Right lobe of liver (tissue), 6 donors: ENCODE data around the gene ANKRD44. TPM values are rescaled to one million over a fixed set of nuclear protein-coding genes. Genes with fewer than 3 reads are reported as not detected.

Experiments used
- ATAC-seq, 4 donors: fragments of 200-7000 bp; cut with Tn5 transposase; one replicate each; pipeline ENCODE4 v1.9.1; 2020; ENCODE audit warnings: mild to moderate bottlenecking in 4 of 4, moderate library complexity in 4 of 4
- DNase-seq, 3 donors: peaks; one replicate each; pipeline ENCODE4 v3.0.0-alpha.2; 2020
- H3K27ac ChIP-seq, 3 donors: fragments of 200-600 bp; one replicate each; pipeline ENCODE4 v1.8.0; 2022
- H3K27me3 ChIP-seq, 2 donors: fragments of 200-600 bp; one replicate each; pipeline ENCODE4 v1.8.0; 2022
- H3K36me3 ChIP-seq, 4 donors: fragments of 200-600 bp; sonication (generic) in 1 of 4; one replicate each; pipeline versions ENCODE4 v1.5.1 to v1.8.0; 2017 to 2022; ENCODE audit warnings: control low read depth in 1 of 4
- H3K4me1 ChIP-seq, 4 donors: fragments of 200-600 bp; sonication (generic) in 1 of 4; one replicate each; pipeline versions ENCODE4 v1.5.1 to v1.8.0; 2017 to 2022; ENCODE audit warnings: control low read depth in 1 of 4
- H3K4me3 ChIP-seq, 3 donors: fragments of 200-600 bp; one replicate each; pipeline ENCODE4 v1.8.0; 2022
- H3K9me3 ChIP-seq, 4 donors: fragments of 200-600 bp; sonication (generic) in 1 of 4; one replicate each; pipeline versions ENCODE4 v1.5.1 to v1.8.0; 2017 to 2022; ENCODE audit warnings: control low read depth in 1 of 4
- CTCF ChIP-seq, 4 donors: fragments of 200-600 bp in 3 of 4; fragments of 450-650 bp in 1 of 4; IDR thresholded peaks; one replicate each; pipeline versions ENCODE4 v1.5.1 to v1.8.0; 2016 to 2022; ENCODE audit warnings: antibody characterized with exemption in 4 of 4, mild to moderate bottlenecking in 2 of 4
- POLR2A ChIP-seq: fragments of 450-650 bp; IDR thresholded peaks from one replicate; pipeline ENCODE4 v1.6.1; 2017; ENCODE audit warnings: antibody characterized with exemption, mild to moderate bottlenecking
- WGBS: methylation state at CpG from one replicate; pipeline ENCODE4 v1.1.6; 2018; ENCODE audit warnings: low coverage, low lambda C conversion rate; ENCODE audit not compliant: insufficient coverage; ENCODE audit errors: missing lambda C conversion rate; 5-methylcytosine and 5-hydroxymethylcytosine counted together
- intact Hi-C, 2 donors: fragments of 100-400 bp; cut with DNase I; formaldehyde crosslinking; loops; one replicate each; pipeline versions ENCODE4 v1.11.2 to v1.14.1; 2022
- total RNA-seq, 6 experiments: library from RNA; depleted of rRNA in 2 of 6; stranded (reverse); fragments of >200 nt in 2 of 6; fragmentation: NEBNext Ultra II Directional in 3 of 6; extraction: Animal tissue kit (Norgen Biotek cat#: 25700) in 3 of 6; gene quantifications; one replicate each; pipeline versions ENCODE4 v1.1.0 to v1.2.4, GENCODE V29; 2016 to 2023
- donor health status: DM: no; HTN: yes; CAD: no.
- donor health status: DM: no; HTN: no; CAD: no.
- donor health status: DM: no; HTN: no; CAD: no.
- donor health status: DM: no; HTN: yes; CAD: no.
- donor health status: DM: no; HTN: yes; CAD: no.

Gene ANKRD44
- total RNA-seq, 6 experiments from 2014 or later: 7.9 to 19.5 (median 13.3) TPM

DNA sequence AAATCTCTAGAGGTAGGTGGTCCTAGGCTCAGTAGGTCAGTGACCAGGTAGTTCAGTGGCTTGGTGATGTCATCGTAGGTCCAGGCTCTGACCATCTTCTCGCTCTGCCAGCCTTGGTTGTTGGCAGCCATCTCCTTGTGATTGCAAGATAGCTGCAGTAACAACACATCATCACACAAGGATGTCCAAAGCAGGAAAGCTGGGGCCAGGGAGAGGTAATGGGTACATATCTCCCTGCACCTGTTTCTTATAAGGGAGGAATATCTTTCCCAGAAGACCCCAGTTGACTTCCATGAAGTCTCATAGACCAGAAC is 60.5 kb downstream of the ANKRD44 start:
- intact Hi-C loops: no loop called here
- WGBS: 88% methylated on average over 2 of the region's 2 CpGs

DNA sequence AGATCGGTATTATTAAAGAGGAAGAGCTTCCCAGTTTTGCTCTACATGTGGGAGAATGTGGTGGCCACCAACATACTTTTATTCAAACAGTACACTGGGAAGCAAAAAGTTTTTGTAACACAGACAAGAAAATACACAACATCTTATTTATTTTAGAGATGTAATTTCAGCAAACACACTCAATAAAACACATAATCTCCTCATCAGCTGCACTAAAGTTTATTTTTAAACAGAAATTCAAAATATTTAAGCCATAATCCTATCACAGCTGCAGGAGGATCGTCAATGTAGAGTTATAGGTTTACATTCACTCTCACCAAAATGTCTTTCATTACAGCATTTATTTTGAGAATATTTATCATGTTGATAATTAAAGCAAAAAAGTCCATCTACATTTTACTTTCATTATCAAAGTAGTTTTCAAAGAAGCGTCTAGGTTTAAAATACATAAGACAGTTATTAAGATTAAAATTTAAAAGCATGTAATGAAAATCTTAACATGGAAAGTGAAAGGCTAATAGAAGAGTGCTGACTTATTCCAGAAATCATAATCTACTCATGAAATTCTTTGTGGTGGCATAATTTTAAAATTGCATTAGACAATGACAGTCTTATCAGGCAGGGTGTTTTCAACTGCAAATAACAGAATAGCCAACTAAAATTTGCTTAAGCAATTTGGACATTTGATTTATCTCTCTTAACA is 61.0 kb downstream of the ANKRD44 start:
- Histone ChIP-seq H3K36me3 (no peaks in the 10 kb centered on the region), H3K4me3 (no peak overlapping the region), H3K27me3 (no peaks in the 10 kb centered on the region), H3K9me3 (no peaks in the 10 kb centered on the region), H3K27ac (no peak overlapping the region), H3K4me1 (no peaks in the 10 kb centered on the region)
- ATAC-seq (no peak), DNase-seq (no peak)
- WGBS: 71% methylated on average over 3 of the region's 3 CpGs
- TF ChIP-seq CTCF (IDR thresholded peaks at IDR 0.05) (no peak), POLR2A (no peak)
- intact Hi-C loops: no loop called here

More for the DNA sequence above, 60.5 kb downstream of the ANKRD44 start:
- peak in 1 of 4 donors; percentile 57 for ATAC-seq
- H3K4me1 ChIP-seq: no peaks in the 10 kb centered on the region
- TF ChIP-seq CTCF (IDR thresholded peaks at IDR 0.05): no peak
- no peak for TF ChIP-seq POLR2A
- no peaks in the 10 kb centered on the region for H3K36me3 ChIP-seq
- H3K27me3 ChIP-seq: no peaks in the 10 kb centered on the region
- H3K4me3 ChIP-seq: no peak overlapping the region
- H3K9me3 ChIP-seq: no peaks in the 10 kb centered on the region
- DNase-seq: no peak
- no peak overlapping the region for H3K27ac ChIP-seq

GRCh38 chr2:197248623-197249022 is 62.0 kb downstream of the ANKRD44 start:
- H3K27me3 ChIP-seq: no peaks in the 10 kb centered on the region
- no peaks in the 10 kb centered on the region for H3K9me3 ChIP-seq
- H3K27ac ChIP-seq: no peak overlapping the region
- no peaks in the 10 kb centered on the region for H3K36me3 ChIP-seq
- H3K4me1 ChIP-seq: no peaks in the 10 kb centered on the region
- intact Hi-C loops: no loop called here
- peak in 3 of 4 donors; percentile 37 to 49 (median 37) for ATAC-seq
- H3K4me3 ChIP-seq: no peak overlapping the region
- no peak for DNase-seq
- WGBS: 72% methylated on average over 3 of the region's 3 CpGs
- TF ChIP-seq POLR2A (no peak), CTCF (IDR thresholded peaks at IDR 0.05) (no peak)

DNA sequence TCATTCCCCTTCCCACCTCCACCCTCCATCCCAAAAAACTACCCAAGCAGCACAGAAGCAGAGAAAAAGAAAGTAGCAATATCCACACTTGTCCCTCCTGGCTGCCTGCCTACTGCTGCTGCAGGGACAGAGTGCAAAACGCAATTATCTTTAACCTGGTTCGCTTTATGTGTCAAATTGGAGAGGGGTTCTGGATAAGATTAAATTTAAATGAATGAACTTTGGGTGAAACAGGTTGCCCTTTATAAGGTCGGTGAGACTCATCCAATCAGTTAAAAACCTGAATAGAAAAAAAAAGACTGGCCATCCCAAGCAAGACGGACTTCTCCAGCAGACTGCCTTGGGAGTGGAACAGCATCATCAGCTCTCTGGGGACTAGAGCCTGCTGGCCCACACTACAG is 62.6 kb downstream of the ANKRD44 start:
- ATAC-seq: no peak
- no peaks in the 10 kb centered on the region for H3K36me3 ChIP-seq
- no peaks in the 10 kb centered on the region for H3K27me3 ChIP-seq
- no peaks in the 10 kb centered on the region for H3K4me1 ChIP-seq
- 76% methylated on average over 4 of the region's 4 CpGs for WGBS
- H3K4me3 ChIP-seq: no peak overlapping the region
- no peak for DNase-seq
- H3K9me3 ChIP-seq: no peaks in the 10 kb centered on the region
- H3K27ac ChIP-seq: no peak overlapping the region
- intact Hi-C loops: no loop called here
- TF ChIP-seq CTCF (IDR thresholded peaks at IDR 0.05) (no peak), POLR2A (no peak)
